LNCAP (cell line): Measurements from ENCODE around the gene LRRC10B.

Source experiments
- CTCF ChIP-seq: fragments of 450-650 bp; IDR thresholded peaks from 2 replicates; pipeline ENCODE4 v1.5.1; 2017; ENCODE audit warnings: mild to moderate bottlenecking

Gene LRRC10B

DNA sequence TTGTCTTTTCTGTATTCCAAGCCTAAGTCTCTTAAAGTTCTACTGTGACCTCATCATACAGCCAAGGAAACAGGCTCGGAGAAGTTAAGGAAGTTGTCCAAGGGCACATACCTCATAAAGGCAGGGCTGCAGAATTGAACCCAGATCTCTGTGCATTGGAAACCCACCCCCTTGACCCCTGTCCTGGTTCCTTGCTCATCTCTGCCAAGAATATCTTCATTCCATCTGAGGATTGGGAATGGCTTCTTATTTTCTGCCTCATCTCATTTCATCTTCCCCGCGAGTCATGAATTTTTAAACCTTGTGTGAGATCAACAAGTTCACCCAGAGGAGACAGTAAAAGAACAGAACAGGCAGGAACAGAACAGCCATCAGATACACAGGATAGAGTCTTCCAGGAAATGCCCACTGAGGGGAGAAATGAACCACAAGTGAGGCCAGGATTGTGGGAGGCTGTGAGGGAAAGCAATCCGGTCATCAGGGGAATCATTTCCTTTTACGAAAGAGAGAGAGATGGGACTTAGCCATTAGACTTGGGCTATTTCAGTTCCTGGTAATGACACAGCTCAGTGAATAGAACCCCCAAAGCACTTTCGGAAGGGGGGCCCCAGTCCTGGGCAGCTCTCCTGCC, 34.4 kb upstream of the LRRC10B start:
- TF ChIP-seq CTCF: no peak

- TF ChIP-seq CTCF: no peak
Measured at GRCh38 chr11:61475433-61475832, 33.1 kb upstream of the LRRC10B start.

GRCh38 chr11:61476371-61476770, 32.2 kb upstream of the LRRC10B start:
- no peak for TF ChIP-seq CTCF

GRCh38 chr11:61477126-61477525, 31.4 kb upstream of the LRRC10B start:
- TF ChIP-seq CTCF: no peak

GRCh38 chr11:61477727-61478148, 30.8 kb upstream of the LRRC10B start:
- TF ChIP-seq CTCF: peak; percentile 95

- no peak for TF ChIP-seq CTCF
Measured at GRCh38 chr11:61480261-61480993, 28.1 kb upstream of the LRRC10B start.

- TF ChIP-seq CTCF: no peak
Measured at GRCh38 chr11:61480994-61481335, 27.6 kb upstream of the LRRC10B start.
